Natural killer cell treated with Interleukin-12 subunit alpha and Interleukin-12 subunit beta and Interleukin-15 and Interleukin-18, amount 100 ng/mL, for 72 hours (primary cell): ENCODE measurements around the gene PRLHR. TPM values are rescaled to one million over a fixed set of nuclear protein-coding genes. Genes with fewer than 3 reads are reported as not detected.

Experiments
- ATAC-seq, 2 donors: fragments of 150-1000 bp; cut with Tn5 transposase in 1 of 2; sonication (Bioruptor Pico), chemical (Tn5 transposase) in 1 of 2; 2 replicates each; pipeline ENCODE4 v1.10.0; 2021
- DNase-seq: peaks from one replicate; pipeline ENCODE4 v3.0.0; 2022; ENCODE audit warnings: low spot score
- H3K27ac Mint-ChIP-seq, 2 donors: 1 replicate in 1 of 2; 2 replicates in 1 of 2; pipeline ENCODE4 v1.8.0; 2022; ENCODE audit warnings: mixed read lengths in 2 of 2, mild to moderate bottlenecking in 1 of 2, moderate library complexity in 1 of 2
- H3K27me3 Mint-ChIP-seq, 2 donors: 1 replicate in 1 of 2; 2 replicates in 1 of 2; pipeline ENCODE4 v1.8.0; 2022; ENCODE audit warnings: mixed read lengths in 2 of 2
- H3K36me3 Mint-ChIP-seq: one replicate; pipeline ENCODE4 v1.8.0; 2022; ENCODE audit warnings: mixed read lengths
- H3K4me1 Mint-ChIP-seq, 2 donors: 1 replicate in 1 of 2; 2 replicates in 1 of 2; pipeline ENCODE4 v1.8.0; 2022; ENCODE audit warnings: low read depth in 2 of 2, mixed read lengths in 2 of 2, mild to moderate bottlenecking in 1 of 2
- H3K4me3 Mint-ChIP-seq: one replicate; pipeline ENCODE4 v1.8.0; 2022; ENCODE audit warnings: mixed read lengths
- H3K9me3 Mint-ChIP-seq: 2 replicates; pipeline ENCODE4 v1.8.0; 2022; ENCODE audit warnings: mixed read lengths
- total RNA-seq, 2 donors: library from RNA; stranded (reverse); gene quantifications; one replicate each; pipeline ENCODE4 v1.2.3, GENCODE V29; 2022

The PRLHR gene
- total RNA-seq, 2 donors from 2014 or later = not detected

GRCh38 chr10:118607768-118608354, 12.4 kb upstream of the PRLHR start:
- H3K4me3 Mint-ChIP-seq = no peak overlapping the region
- ATAC-seq = peak; percentile 21 to 54
- H3K27me3 Mint-ChIP-seq = peaks cover 14 to 22% of the 10 kb centered on the region in 2 donors
- H3K9me3 Mint-ChIP-seq = no peaks in the 10 kb centered on the region
- no peak for DNase-seq
- no peak overlapping the region for H3K27ac Mint-ChIP-seq
- no peaks in the 10 kb centered on the region for H3K36me3 Mint-ChIP-seq
- no peaks in the 10 kb centered on the region for H3K4me1 Mint-ChIP-seq

DNA sequence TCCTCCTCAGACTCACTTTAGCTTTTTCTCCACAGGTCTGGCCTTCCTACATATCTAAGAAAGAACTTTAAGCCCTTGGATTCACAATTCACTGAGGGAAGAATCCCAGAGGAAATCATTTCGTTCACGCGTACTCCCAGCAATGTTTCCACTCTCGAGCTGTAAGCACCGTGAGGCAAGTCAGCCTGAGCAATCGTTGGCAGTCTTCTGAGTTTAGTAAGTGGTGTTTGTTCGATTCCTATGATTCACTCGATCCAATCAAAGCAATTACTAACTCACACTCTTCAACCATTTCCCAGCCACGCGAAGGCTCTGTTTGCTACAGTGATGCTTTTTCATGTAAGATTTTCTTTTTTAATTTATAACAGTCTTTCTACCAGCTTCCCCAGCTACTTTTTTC, 10.2 kb upstream of the PRLHR start:
- H3K27ac Mint-ChIP-seq = no peak overlapping the region

DNA sequence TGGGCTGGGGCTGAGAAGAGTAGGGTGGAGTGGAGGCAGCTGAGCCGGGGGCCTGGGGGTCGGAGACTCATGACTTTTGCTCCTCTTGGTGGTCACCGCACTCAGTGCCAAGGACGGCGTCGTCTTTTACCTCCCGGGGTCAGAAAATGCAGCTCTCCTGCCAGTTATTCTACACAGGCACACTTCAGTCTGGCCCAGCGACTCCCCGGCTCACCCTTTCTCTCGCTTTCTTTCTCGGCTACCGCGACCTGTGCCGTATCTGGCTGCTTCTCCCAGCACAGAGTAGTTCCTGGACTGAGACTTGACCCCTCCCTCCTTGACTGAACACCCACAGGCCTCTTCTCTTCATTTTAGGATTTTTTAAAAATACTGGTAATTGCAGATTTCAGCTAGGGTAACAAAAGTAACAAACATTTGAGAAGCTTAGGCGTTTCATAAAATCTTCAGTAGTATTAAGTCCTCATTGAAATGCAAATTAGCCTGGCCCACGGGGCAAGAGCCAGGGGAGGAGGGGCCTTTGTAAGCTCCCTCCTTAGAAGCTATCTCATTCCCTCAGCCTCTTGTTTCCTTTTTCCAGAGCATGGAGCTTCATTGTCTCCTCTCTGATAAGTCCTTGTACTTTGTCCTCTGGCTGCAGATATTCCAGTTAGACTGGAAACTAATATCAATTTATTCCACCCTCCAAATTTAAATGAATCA, 1.1 kb upstream of the PRLHR start:
- Mint-ChIP-seq H3K27ac (no peak overlapping the region), H3K36me3 (peaks cover 4% of the 10 kb centered on the region), H3K9me3 (no peaks in the 10 kb centered on the region), H3K4me1 (peaks cover 0 to 14% of the 10 kb centered on the region in 2 donors), H3K27me3 (peaks cover 56 to 72% of the 10 kb centered on the region in 2 donors), H3K4me3 (no peak overlapping the region)
- DNase-seq = no peak
- ATAC-seq = no peak

More for the DNA sequence above, 10.2 kb upstream of the PRLHR start:
- no peaks in the 10 kb centered on the region for H3K9me3 Mint-ChIP-seq
- ATAC-seq (no peak), DNase-seq (no peak)
- H3K36me3 Mint-ChIP-seq = no peaks in the 10 kb centered on the region
- H3K27me3 Mint-ChIP-seq = peaks cover 13 to 22% of the 10 kb centered on the region in 2 donors
- no peaks in the 10 kb centered on the region for H3K4me1 Mint-ChIP-seq
- no peak overlapping the region for H3K4me3 Mint-ChIP-seq

DNA sequence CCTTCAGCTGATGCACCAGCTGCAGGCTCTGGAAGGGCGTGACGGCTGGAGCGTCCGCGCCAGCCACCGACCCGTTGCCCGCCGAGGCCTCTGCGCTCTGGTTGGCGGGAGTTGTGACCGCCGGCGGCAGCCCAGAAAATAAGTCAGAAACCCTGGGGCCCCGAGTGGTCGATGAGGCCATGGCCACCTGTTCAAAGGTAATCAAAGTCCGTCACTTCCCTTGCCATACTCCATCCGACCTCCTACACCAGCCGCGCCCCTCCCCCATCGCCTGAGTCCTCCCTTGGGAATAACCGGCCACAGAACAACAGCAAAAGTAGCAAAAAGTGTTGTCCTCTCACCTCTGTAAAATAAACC, 406 bp downstream of the PRLHR start:
- H3K36me3 Mint-ChIP-seq = peaks cover 4% of the 10 kb centered on the region
- H3K27me3 Mint-ChIP-seq = peaks cover 56 to 67% of the 10 kb centered on the region in 2 donors

DNA sequence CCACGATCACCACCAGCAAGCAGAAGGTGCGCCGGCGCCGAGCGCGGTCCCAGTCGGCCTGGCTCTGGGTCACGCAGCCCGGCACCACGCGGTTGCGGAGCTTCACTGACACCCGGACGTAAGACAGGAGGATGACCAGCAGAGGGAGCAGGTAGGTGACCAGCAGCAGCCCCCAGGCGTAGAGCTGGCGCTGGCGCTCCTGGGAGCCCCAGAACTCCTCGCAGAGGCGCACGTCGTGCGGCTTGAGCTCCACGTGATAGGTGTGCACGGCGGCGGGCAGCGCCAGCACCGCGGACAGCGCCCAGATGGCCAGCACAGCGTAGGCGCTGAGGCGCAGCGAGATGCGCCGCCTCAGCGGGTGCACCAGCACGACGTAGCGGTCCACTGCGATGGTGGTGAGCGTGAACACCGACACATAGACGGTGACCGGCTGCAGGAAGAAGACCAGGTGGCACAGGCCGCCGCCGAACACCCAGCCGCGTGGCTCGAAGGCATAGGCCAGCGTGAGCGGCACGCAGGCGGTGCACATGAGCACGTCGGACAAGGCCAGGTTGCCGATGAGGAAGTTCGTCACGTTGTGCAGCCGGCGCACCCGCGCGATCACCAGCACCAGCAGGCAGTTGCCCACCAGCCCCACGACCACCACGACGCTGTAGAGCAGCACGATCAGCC, 920 bp downstream of the PRLHR start:
- Mint-ChIP-seq H3K27ac (no peak overlapping the region), H3K36me3 (peaks cover 4% of the 10 kb centered on the region), H3K9me3 (no peaks in the 10 kb centered on the region), H3K4me1 (peaks cover 0 to 14% of the 10 kb centered on the region in 2 donors), H3K27me3 (peaks cover 54 to 62% of the 10 kb centered on the region in 2 donors), H3K4me3 (no peak overlapping the region)
- peak in 1 of 2 donors; percentile 57 for ATAC-seq
- DNase-seq = no peak

More for the DNA sequence above, 406 bp downstream of the PRLHR start:
- Mint-ChIP-seq H3K4me3 (no peak overlapping the region), H3K27ac (no peak overlapping the region), H3K9me3 (no peaks in the 10 kb centered on the region), H3K4me1 (peaks cover 0 to 14% of the 10 kb centered on the region in 2 donors)
- ATAC-seq = no peak
- no peak for DNase-seq

GRCh38 chr10:118592675-118593330, 2.6 kb downstream of the PRLHR start:
- no peak overlapping the region for H3K27ac Mint-ChIP-seq
- no peaks in the 10 kb centered on the region for H3K9me3 Mint-ChIP-seq
- DNase-seq (no peak), ATAC-seq (no peak)
- H3K4me1 Mint-ChIP-seq = peaks cover 0 to 14% of the 10 kb centered on the region in 2 donors
- peaks cover 47 to 50% of the 10 kb centered on the region in 2 donors for H3K27me3 Mint-ChIP-seq
- peaks cover 4% of the 10 kb centered on the region for H3K36me3 Mint-ChIP-seq
- no peak overlapping the region for H3K4me3 Mint-ChIP-seq

GRCh38 chr10:118590334-118590733, 5.1 kb downstream of the PRLHR start:
- ATAC-seq = no peak
- H3K27me3 Mint-ChIP-seq = peaks cover 30 to 34% of the 10 kb centered on the region in 2 donors

DNA sequence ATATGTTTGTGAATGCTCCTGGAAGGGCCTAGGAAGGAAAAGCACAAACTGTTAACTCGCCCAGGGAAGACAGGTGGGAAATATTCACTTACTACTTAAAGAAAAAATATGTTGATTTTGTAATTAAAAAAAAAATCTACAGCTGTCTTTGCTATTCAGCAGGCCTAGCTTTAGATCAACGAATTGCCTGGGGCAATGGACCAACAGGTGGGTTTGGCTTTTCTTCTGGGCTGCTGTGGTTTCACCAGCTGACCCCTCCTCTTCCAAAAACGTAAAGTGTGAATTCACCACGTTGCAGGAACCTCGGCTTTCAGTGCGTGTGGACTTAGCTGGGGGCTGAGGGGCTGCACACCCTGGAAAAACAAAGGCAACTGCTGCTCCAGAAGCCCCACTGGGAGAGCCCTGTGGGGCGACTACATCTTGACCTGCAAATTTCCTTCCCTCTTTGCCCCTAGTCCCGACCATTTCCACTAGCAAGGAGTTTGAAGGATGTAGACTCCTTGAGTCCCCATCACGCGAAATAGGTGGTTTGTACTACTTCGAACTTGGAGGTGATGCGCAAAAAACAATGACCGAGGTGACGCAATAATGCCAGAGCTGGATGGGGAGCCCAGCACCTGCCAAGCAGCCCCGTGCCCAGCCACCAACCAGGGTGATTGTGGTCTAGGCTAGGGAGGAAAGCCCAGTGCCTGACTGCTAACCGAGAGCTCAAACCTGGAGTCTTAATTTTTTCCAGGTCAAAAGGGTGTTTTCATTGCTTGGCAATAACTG, 7.4 kb downstream of the PRLHR start:
- no peaks in the 10 kb centered on the region for H3K4me1 Mint-ChIP-seq
- no peaks in the 10 kb centered on the region for H3K36me3 Mint-ChIP-seq
- ATAC-seq = no peak
- peaks cover 13 to 20% of the 10 kb centered on the region in 2 donors for H3K27me3 Mint-ChIP-seq
- no peak overlapping the region for H3K27ac Mint-ChIP-seq
- DNase-seq = no peak
- H3K4me3 Mint-ChIP-seq = no peak overlapping the region
- H3K9me3 Mint-ChIP-seq = no peaks in the 10 kb centered on the region

More at GRCh38 chr10:118590334-118590733, 5.1 kb downstream of the PRLHR start:
- Mint-ChIP-seq H3K36me3 (no peaks in the 10 kb centered on the region), H3K9me3 (no peaks in the 10 kb centered on the region), H3K27ac (no peak overlapping the region), H3K4me3 (no peak overlapping the region), H3K4me1 (peaks cover 0 to 6% of the 10 kb centered on the region in 2 donors)
- no peak for DNase-seq

- Mint-ChIP-seq H3K9me3 (no peaks in the 10 kb centered on the region), H3K4me3 (no peak overlapping the region), H3K4me1 (no peaks in the 10 kb centered on the region), H3K27me3 (peaks cover 2 to 8% of the 10 kb centered on the region in 2 donors), H3K27ac (no peak overlapping the region), H3K36me3 (no peaks in the 10 kb centered on the region)
- no peak for ATAC-seq
- DNase-seq = no peak
These were observed 8.5 kb downstream of the PRLHR start for GRCh38 chr10:118586911-118587310.

- H3K27ac Mint-ChIP-seq = no peak overlapping the region
- H3K36me3 Mint-ChIP-seq = no peaks in the 10 kb centered on the region
- H3K9me3 Mint-ChIP-seq = no peaks in the 10 kb centered on the region
- H3K27me3 Mint-ChIP-seq = peaks cover 0 to 6% of the 10 kb centered on the region in 2 donors
- H3K4me1 Mint-ChIP-seq = no peaks in the 10 kb centered on the region
- no peak for ATAC-seq
- H3K4me3 Mint-ChIP-seq = no peak overlapping the region
- no peak for DNase-seq
These were observed 9.7 kb downstream of the PRLHR start for GRCh38 chr10:118585794-118586193.

GRCh38 chr10:118585234-118585633, 10.2 kb downstream of the PRLHR start:
- peaks cover 2 to 8% of the 10 kb centered on the region in 2 donors for H3K27me3 Mint-ChIP-seq
- H3K36me3 Mint-ChIP-seq = no peaks in the 10 kb centered on the region
- ATAC-seq = no peak
- H3K9me3 Mint-ChIP-seq = no peaks in the 10 kb centered on the region
- H3K4me1 Mint-ChIP-seq = no peaks in the 10 kb centered on the region
- DNase-seq = no peak
- H3K4me3 Mint-ChIP-seq = no peak overlapping the region
- H3K27ac Mint-ChIP-seq = no peak overlapping the region

DNA sequence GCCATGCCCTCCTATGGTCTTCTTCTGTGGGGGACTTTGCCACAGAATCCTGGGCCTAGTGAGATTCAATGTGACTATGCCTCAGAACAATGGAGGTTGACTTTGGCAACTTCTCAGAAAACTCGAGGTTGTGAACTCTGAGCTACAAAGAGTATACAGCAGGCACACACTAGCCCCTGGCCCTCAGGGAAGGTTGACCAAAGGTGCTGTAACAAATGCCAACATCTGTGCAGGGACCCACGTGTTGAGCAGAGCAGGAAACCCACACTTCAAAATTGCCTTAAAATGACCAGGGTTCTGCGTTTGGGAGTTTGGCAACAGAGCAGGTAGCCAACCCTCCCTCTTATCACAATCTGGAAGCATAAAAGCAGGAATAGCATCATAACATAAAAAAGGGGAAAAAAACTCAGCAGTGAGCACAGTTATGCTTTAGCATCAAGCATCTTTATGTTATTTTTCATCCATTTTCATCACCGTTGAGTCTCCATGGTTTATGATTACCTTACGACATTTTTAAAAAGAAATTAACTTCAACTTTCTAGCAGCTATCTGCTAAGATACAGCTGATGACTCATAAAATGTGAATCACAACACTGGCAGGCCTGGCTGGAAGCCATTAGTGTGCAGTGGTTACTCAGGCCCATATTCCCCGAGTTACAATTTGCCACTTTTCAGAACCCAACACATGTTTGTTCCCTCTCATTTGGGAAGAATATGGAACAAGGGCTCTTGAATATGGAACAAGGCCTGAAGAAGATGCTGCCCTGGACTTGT, 11.1 kb downstream of the PRLHR start:
- Mint-ChIP-seq H3K9me3 (no peaks in the 10 kb centered on the region), H3K27ac (no peak overlapping the region), H3K27me3 (peaks cover 7 to 13% of the 10 kb centered on the region in 2 donors), H3K36me3 (no peaks in the 10 kb centered on the region), H3K4me1 (no peaks in the 10 kb centered on the region), H3K4me3 (no peak overlapping the region)
- no peak for ATAC-seq
- DNase-seq = no peak

DNA sequence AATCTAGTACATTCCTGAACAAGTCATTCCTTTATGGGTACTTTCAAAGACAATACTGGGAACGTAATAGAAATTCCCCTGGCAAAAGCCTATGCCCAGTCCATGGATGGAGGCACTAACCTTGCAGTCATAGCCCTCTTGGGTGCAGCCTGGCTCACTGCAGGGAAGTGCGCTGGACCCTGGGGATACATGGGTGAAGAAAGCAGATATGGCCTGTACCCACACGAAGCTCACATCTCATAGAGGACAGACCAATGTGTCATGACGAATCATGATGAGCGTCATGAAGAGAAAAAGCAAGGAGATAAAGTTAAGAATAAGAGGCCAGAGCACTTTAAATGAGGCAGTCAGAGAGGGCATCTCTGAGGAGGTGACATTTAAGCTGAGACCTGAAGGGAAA, 11.8 kb downstream of the PRLHR start:
- no peak for ATAC-seq
- Mint-ChIP-seq H3K27ac (no peak overlapping the region), H3K9me3 (no peaks in the 10 kb centered on the region), H3K27me3 (peaks cover 7 to 11% of the 10 kb centered on the region in 2 donors), H3K4me1 (no peaks in the 10 kb centered on the region), H3K36me3 (no peaks in the 10 kb centered on the region), H3K4me3 (no peak overlapping the region)
- no peak for DNase-seq
